GM12878 (cell line): ENCODE measurements around the gene NKG7. TPM values are rescaled to one million over a fixed set of nuclear protein-coding genes. Genes with fewer than 3 reads are reported as not detected.

ENCODE experiments used
- ATAC-seq: fragments of 200-7000 bp; cut with Tn5 transposase; 3 replicates; pipeline ENCODE4 v1.9.1; 2020; ENCODE audit warnings: mild to moderate bottlenecking, moderate library complexity
- BruUV-seq: library from RNA; stranded (reverse); fragments of 400-500 nt; replicated peaks from 2 replicates; lab custom pipeline; 2021; lab: Mats Ljungman, UMichigan
- CTCF ChIA-PET: fragments of 300-600 bp; sonication (Branson Sonifier 250); formaldehyde crosslinking; extraction: SDS; loops from one replicate; lab custom pipeline; 2021; ENCODE audit warnings: inconsistent platforms; lab: Yijun Ruan, JAX
- POLR2A ChIA-PET: fragments of 350-600 bp; formaldehyde crosslinking; extraction: SDS; loops from one replicate; lab custom pipeline; 2021; ENCODE audit warnings: inconsistent platforms; lab: Charles Lee
- RAD21 ChIA-PET: fragments of 300-600 bp; sonication (Branson Sonifier 250); formaldehyde crosslinking; loops from one replicate; lab custom pipeline; 2023; ENCODE audit warnings: antibody characterized with exemption; ENCODE audit not compliant: unreplicated experiment; lab: Charles Lee
- SMC1A ChIA-PET: fragments of 300-600 bp; sonication (Branson Sonifier 250); formaldehyde crosslinking; loops from one replicate; lab custom pipeline; 2023; ENCODE audit not compliant: unreplicated experiment, uncharacterized antibody; lab: Charles Lee
- DNase-seq: peaks from one replicate; pipeline ENCODE4 v3.0.0-alpha.2; 2011; ENCODE audit warnings: low read depth, low spot score
- FAIRE-seq: peaks from 3 replicates; lab custom pipeline; 2011; peaks lifted over from hg19 to GRCh38; lab: Jason Lieb, UNC
- H2AFZ ChIP-seq: 2 replicates; pipeline ENCODE4 v1.6.0; 2011; ENCODE audit warnings: low read depth, low read length, control low read depth; ENCODE audit not compliant: control insufficient read depth
- H3K27ac ChIP-seq: 2 replicates; pipeline ENCODE4 v1.5.1; 2011; ENCODE audit warnings: control low read depth; ENCODE audit not compliant: control insufficient read depth, insufficient read depth
- H3K27me3 ChIP-seq, 2 experiments: replicated peaks in 1 of 2; 2 replicates each; pipeline versions ENCODE4 v1.6.0 to v1.6.1; 2011; ENCODE audit warnings: low read length in 1 of 2; ENCODE audit not compliant: control insufficient read depth in 2 of 2, insufficient read depth in 2 of 2
- H3K36me3 ChIP-seq, 2 experiments: 2 replicates each; pipeline ENCODE4 v1.5.1; 2011; ENCODE audit warnings: low read length in 1 of 2; ENCODE audit not compliant: control insufficient read depth in 2 of 2, insufficient read depth in 2 of 2
- H3K4me1 ChIP-seq: 2 replicates; pipeline ENCODE4 v1.6.1; 2011; ENCODE audit warnings: mild to moderate bottlenecking, low read length, moderate library complexity, mixed read lengths; ENCODE audit not compliant: control insufficient read depth, insufficient read depth
- H3K4me2 ChIP-seq: 2 replicates; pipeline ENCODE4 v1.6.0; 2011; ENCODE audit warnings: control low read depth; ENCODE audit not compliant: control insufficient read depth, insufficient read depth
- H3K4me3 ChIP-seq: fragments of 200-600 bp; sonication (generic); 2 replicates; pipeline ENCODE4 v1.5.1; 2016
- H3K79me2 ChIP-seq: 2 replicates; pipeline ENCODE4 v1.6.0; 2011; ENCODE audit warnings: low read length; ENCODE audit not compliant: control insufficient read depth, insufficient read depth
- H3K9ac ChIP-seq: 2 replicates; pipeline ENCODE4 v1.8.0; 2011; ENCODE audit warnings: low read length, control low read depth, mixed read lengths; ENCODE audit not compliant: control insufficient read depth, insufficient read depth
- H3K9me3 ChIP-seq: replicated peaks from 3 replicates; pipeline ENCODE4 v1.5.1; 2011; ENCODE audit warnings: mild to moderate bottlenecking, low read length; ENCODE audit not compliant: control insufficient read depth, insufficient read depth
- H4K20me1 ChIP-seq: 2 replicates; pipeline ENCODE4 v1.6.0; 2011; ENCODE audit not compliant: control insufficient read depth, insufficient read depth
- BRCA1 ChIP-seq: IDR thresholded peaks from 2 replicates; pipeline ENCODE4 v1.6.1; 2011; ENCODE audit warnings: low read depth, low read length, improper control_type of control experiment
- CHD4 ChIP-seq: fragments of 200-600 bp; sonication (generic); IDR thresholded peaks from 2 replicates; pipeline ENCODE4 v1.6.1; 2016; ENCODE audit warnings: mild to moderate bottlenecking
- DPF2 ChIP-seq: fragments of 450-650 bp; IDR thresholded peaks from 2 replicates; pipeline ENCODE4 v1.6.1; 2017; ENCODE audit warnings: mild to moderate bottlenecking
- ETV6 ChIP-seq, 2 experiments: fragments of 450-650 bp in 1 of 2; IDR thresholded peaks in 1 of 2; conservative IDR thresholded peaks in 1 of 2; 2 replicates each; pipeline ENCODE4 v1.6.1; 2014; ENCODE audit warnings: antibody characterized with exemption in 1 of 2, borderline replicate concordance in 1 of 2, low read depth in 1 of 2, mild to moderate bottlenecking in 1 of 2, moderate library complexity in 1 of 2
- GATAD2B ChIP-seq: fragments of 450-650 bp; conservative IDR thresholded peaks from 2 replicates; pipeline ENCODE4 v1.6.1; 2017; ENCODE audit warnings: low read depth, mild to moderate bottlenecking, moderate library complexity
- IRF4 ChIP-seq: IDR thresholded peaks from 2 replicates; pipeline ENCODE4 v1.6.1; 2011; ENCODE audit warnings: low read depth, low read length
- MTA3 ChIP-seq: IDR thresholded peaks from 2 replicates; pipeline ENCODE4 v1.6.1; 2012; ENCODE audit warnings: low read length, inconsistent platforms, borderline replicate concordance
- POLR2AphosphoS5 ChIP-seq: IDR thresholded peaks from 2 replicates; pipeline ENCODE4 v1.6.1; 2011; ENCODE audit warnings: mild to moderate bottlenecking, low read length, inconsistent platforms
- POU2F2 ChIP-seq: IDR thresholded peaks from 3 replicates; pipeline ENCODE4 v1.6.1; 2011; ENCODE audit warnings: low read depth, mild to moderate bottlenecking, low read length, borderline replicate concordance
- RUNX3 ChIP-seq: IDR thresholded peaks from 2 replicates; pipeline ENCODE4 v1.6.1; 2012; ENCODE audit warnings: low read length, inconsistent platforms
- SREBF1 ChIP-seq: IDR thresholded peaks from 2 replicates; pipeline ENCODE4 v1.6.1; 2012; ENCODE audit warnings: mild to moderate bottlenecking, low read length
- ZBTB4 ChIP-seq: fragments of 450-650 bp; formaldehyde crosslinking; IDR thresholded peaks from 2 replicates; pipeline ENCODE4 v1.4.0; 2022; ENCODE audit warnings: mild to moderate bottlenecking, moderate library complexity
- ZBTB40 ChIP-seq: fragments of 450-650 bp; IDR thresholded peaks from 2 replicates; pipeline ENCODE4 v1.6.1; 2016; ENCODE audit warnings: mild to moderate bottlenecking, moderate library complexity, borderline replicate concordance
- ZNF217 ChIP-seq: fragments of 450-650 bp; IDR thresholded peaks from 2 replicates; pipeline ENCODE4 v1.6.1; 2017; ENCODE audit warnings: antibody characterized with exemption, mild to moderate bottlenecking
- ZNF24 ChIP-seq: fragments of 450-650 bp; IDR thresholded peaks from 2 replicates; pipeline ENCODE4 v1.6.1; 2017; ENCODE audit warnings: antibody characterized with exemption, mild to moderate bottlenecking
- WGBS: methylation state at CpG from one replicate; pipeline ENCODE4 v1.1.6; 2016; ENCODE audit warnings: low lambda C conversion rate; ENCODE audit not compliant: insufficient replicate concordance, insufficient coverage; ENCODE audit errors: missing lambda C conversion rate; 5-methylcytosine and 5-hydroxymethylcytosine counted together
- in situ Hi-C: fragments of 300-500 bp; cut with MboI; formaldehyde crosslinking; loops from 9 replicates; pipeline ENCODE4 v1.14.3; 2018; ENCODE audit warnings: mixed read lengths
- intact Hi-C: fragments of 100-400 bp; cut with micrococcal nuclease; formaldehyde crosslinking; loops from one replicate; pipeline ENCODE4 v1.14.2; 2022; ENCODE audit not compliant: unreplicated experiment
- polyA plus RNA-seq, 11 experiments: library from polyadenylated mRNA; depleted of rRNA in 4 of 11; unstranded in 6 of 11; stranded (reverse) in 5 of 11; fragments of >200 nt; fragmentation: Nextera tagmentation in 4 of 11; fragmentation: Illumina TruSeq in 1 of 11; extraction: Ambion mirVana in 4 of 11; extraction: Trizol in 1 of 11; gene quantifications; 1 replicate in 1 of 11; 2 replicates in 10 of 11; pipeline versions ENCODE4 v1.2.1 to v1.2.3, GENCODE V29; 2011 to 2016; ENCODE audit warnings: inconsistent platforms in 2 of 11, missing spikeins in 2 of 11, low read depth in 1 of 11
- total RNA-seq, 4 experiments: library from RNA; depleted of rRNA in 3 of 4; stranded (reverse); fragments of >200 nt in 3 of 4; fragmentation: Illumina TruSeq in 1 of 4; extraction: Trizol in 1 of 4; gene quantifications; 2 replicates each; pipeline versions ENCODE4 v1.2.1 to v1.2.3, GENCODE V29; 2013 to 2021
- TF ChIP-seq, protein P1 (sequence below): IDR thresholded peaks from 2 replicates; pipeline ENCODE4 v1.6.1; 2011; ENCODE audit warnings: borderline replicate concordance, low read depth, mild to moderate bottlenecking, moderate library complexity, low read length; ENCODE audit not compliant: insufficient read depth, poor library complexity, severe bottlenecking

Gene NKG7
- total and polyA plus RNA-seq, 10 of the 15 experiments (the other 5 are each of a cell fraction or from before 2014, with no cell fraction given), result 10.0 to 48.7 (median 22.3) TPM

DNA sequence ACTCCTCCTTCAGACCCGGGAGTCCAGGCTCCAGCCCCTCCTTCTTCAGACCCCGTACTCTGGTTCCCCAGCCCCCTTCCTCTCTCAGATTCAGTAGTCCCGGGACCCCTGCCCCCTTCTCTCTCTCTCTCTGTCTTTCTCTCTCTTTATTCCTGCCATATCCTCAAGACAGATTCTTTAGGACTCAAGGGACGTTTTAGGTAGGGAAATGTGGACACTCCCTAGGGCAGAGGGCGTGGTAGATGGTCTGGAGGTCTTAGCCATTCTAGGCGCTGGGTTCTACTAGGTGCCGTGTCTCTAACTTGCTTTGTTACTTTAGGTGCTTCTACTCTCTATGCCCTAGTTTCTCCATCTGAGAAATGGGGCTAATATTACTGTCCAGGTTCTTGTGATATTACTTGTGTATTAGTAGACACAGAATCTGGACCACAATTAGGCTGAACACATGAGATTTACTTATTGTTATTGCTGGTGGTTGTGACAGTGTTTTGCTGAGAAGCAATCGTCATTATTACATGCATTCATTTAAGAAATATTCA, 18.7 kb upstream of the NKG7 start (continued):
- no peak for TF ChIP-seq POU2F2
- TF ChIP-seq DPF2, result no peak
- TF ChIP-seq POLR2AphosphoS5, result no peak
- TF ChIP-seq GATAD2B, result no peak
- TF ChIP-seq, all 136 proteins: peak for 0

DNA sequence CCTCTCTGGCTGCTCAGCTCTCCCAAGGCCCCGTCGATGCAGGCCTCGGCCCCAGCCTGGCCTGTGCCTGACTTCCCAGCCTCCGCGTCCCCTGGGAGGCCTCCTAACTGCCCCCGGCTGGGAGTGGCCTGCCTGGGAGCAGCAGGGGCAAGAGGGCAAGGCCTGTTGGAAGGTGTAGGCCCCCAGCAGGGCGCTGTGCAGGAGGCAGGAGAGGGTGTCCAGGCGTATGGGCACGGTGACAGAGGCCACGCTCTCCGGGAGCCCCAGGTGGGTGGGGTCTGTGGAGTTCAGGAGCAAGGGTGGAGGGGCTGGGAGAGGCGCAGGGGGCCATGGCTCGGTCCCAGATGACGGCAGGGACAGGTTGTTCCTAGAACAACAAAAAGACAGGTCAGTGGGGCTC, 16.7 kb upstream of the NKG7 start:
- intact Hi-C loops, result no loop called here
- ChIA-PET POLR2A (no interaction called here), CTCF (no interaction called here)
- TF ChIP-seq CHD4 (no peak), ZNF24 (no peak), BRCA1 (no peak), ZBTB40 (no peak), ETV6 (conservative IDR thresholded peaks at IDR 0.05 in 1 of 2, IDR thresholded peaks at IDR 0.05 in 1 of 2; ENCODE audit: borderline replicate concordance in 1 of 2, low read depth in 1 of 2) (no peak), SREBF1 (no peak), MTA3 (no peak), ZNF217 (no peak), RUNX3 (no peak), IRF4 (no peak), ZBTB4 (no peak)
- TF ChIP-seq, protein P1, sequence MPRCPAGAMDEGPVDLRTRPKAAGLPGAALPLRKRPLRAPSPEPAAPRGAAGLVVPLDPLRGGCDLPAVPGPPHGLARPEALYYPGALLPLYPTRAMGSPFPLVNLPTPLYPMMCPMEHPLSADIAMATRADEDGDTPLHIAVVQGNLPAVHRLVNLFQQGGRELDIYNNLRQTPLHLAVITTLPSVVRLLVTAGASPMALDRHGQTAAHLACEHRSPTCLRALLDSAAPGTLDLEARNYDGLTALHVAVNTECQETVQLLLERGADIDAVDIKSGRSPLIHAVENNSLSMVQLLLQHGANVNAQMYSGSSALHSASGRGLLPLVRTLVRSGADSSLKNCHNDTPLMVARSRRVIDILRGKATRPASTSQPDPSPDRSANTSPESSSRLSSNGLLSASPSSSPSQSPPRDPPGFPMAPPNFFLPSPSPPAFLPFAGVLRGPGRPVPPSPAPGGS, result no peak

More for the DNA sequence above, 16.7 kb upstream of the NKG7 start:
- BruUV-seq, result no TSS peak
- Histone ChIP-seq H3K4me2 (no peak overlapping the region), H3K36me3 (no peaks in the 10 kb centered on the region), H3K27ac (no peak overlapping the region), H3K79me2 (no peaks in the 10 kb centered on the region), H4K20me1 (no peaks in the 10 kb centered on the region), H2AFZ (no peak overlapping the region), H3K9ac (no peak overlapping the region), H3K4me1 (peaks cover 9% of the 10 kb centered on the region), H3K9me3 (no peaks in the 10 kb centered on the region), H3K4me3 (no peak overlapping the region), H3K27me3 (no peaks in the 10 kb centered on the region)
- no peak for DNase-seq
- SMC1A ChIA-PET, result interaction anchor here (0.6 kb wide), 2 partner anchors 7 to 46 kb away, joined by 3 read pairs; no protein-coding TSS in a partner anchor
- RAD21 ChIA-PET, result no interaction called here
- no peak for FAIRE-seq
- ATAC-seq, result no peak
- in situ Hi-C loops, result loop anchor here (25.0 kb wide), 1 partner anchor 1148 kb away; the partner anchor contains the start of gene ZNF808
- 73% methylated on average over 14 of the region's 14 CpGs for WGBS
